Measurements from ENCODE around the gene SLC28A2.

The SLC28A2 gene, protein sequence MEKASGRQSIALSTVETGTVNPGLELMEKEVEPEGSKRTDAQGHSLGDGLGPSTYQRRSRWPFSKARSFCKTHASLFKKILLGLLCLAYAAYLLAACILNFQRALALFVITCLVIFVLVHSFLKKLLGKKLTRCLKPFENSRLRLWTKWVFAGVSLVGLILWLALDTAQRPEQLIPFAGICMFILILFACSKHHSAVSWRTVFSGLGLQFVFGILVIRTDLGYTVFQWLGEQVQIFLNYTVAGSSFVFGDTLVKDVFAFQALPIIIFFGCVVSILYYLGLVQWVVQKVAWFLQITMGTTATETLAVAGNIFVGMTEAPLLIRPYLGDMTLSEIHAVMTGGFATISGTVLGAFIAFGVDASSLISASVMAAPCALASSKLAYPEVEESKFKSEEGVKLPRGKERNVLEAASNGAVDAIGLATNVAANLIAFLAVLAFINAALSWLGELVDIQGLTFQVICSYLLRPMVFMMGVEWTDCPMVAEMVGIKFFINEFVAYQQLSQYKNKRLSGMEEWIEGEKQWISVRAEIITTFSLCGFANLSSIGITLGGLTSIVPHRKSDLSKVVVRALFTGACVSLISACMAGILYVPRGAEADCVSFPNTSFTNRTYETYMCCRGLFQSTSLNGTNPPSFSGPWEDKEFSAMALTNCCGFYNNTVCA

DNA sequence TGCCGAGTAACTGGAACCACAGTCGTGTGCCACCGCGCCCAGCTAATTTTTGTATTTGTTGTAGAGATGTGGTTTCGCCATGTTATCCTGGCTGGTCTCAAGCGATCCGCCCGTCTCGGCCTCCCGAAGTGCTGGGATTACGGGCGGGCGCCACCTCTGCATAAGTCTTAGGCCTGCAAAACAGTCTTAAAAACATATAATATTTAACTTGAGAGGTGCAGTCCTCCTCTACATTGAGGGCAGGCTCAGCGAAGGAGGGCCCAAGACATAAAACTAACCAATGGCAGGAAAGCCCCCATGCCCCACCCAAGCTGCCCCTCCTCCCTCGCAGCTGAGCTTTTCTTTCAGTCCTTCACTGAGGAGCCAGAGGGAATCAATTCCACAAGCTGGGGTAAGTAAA lies at the start of gene SLC28A2:
Gene SLC28A2, plus strand, starts transcription at position 347 of the 400 bp plus-strand sequence. CDS start 982 bp downstream, outside the sequence.
- no peak for DNase-seq (ENCODE audit: extremely low read depth, low read depth)
- TF ChIP-seq, protein P1, sequence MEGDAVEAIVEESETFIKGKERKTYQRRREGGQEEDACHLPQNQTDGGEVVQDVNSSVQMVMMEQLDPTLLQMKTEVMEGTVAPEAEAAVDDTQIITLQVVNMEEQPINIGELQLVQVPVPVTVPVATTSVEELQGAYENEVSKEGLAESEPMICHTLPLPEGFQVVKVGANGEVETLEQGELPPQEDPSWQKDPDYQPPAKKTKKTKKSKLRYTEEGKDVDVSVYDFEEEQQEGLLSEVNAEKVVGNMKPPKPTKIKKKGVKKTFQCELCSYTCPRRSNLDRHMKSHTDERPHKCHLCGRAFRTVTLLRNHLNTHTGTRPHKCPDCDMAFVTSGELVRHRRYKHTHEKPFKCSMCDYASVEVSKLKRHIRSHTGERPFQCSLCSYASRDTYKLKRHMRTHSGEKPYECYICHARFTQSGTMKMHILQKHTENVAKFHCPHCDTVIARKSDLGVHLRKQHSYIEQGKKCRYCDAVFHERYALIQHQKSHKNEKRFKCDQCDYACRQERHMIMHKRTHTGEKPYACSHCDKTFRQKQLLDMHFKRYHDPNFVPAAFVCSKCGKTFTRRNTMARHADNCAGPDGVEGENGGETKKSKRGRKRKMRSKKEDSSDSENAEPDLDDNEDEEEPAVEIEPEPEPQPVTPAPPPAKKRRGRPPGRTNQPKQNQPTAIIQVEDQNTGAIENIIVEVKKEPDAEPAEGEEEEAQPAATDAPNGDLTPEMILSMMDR (IDR thresholded peaks at IDR 0.05; ENCODE audit: low read depth, low read length): no peak

DNA sequence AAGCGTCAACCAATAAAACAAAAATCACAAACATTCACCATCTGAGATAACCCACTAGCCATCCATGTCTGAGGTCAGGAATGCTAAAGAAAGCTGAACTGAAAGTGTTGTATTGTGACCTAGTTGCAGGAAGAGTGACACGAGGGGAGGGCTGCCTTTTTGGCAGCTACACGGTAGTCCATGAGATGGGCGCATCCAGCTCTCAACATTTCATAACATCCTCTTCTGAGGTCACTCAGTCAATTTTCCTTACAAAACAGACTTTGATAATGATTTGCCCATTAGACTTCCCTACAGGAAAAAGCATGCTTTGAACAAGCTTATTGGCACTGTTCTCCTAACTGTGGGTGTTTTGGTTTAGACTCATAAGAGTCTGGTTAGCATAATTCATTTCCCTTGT lies 48.9 kb upstream of the SLC28A2 start:
- TF ChIP-seq, protein P1 (IDR thresholded peaks at IDR 0.05; ENCODE audit: low read depth, low read length): no peak
- DNase-seq (ENCODE audit: extremely low read depth, low read depth): no peak

DNA sequence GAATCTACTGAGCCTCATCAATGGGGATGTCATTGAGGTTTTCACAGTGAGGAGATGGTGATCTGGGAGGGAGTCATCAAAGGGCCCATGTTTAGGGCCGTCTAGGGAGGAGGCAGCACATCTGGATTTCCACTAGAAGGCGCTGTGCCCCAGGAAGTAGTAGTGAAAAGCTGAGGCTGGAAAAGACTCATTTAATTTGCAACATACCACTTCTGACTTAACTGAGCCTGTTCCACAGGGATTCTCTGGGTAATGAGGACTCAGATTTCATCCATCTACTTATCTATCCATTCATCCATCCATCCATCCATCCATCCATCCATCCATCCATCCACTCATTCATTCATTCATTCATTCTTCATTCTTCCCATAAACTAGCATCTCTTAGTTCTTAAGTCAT lies 46.8 kb upstream of the SLC28A2 start:
- TF ChIP-seq, protein P1 (IDR thresholded peaks at IDR 0.05; ENCODE audit: low read depth, low read length): peak; percentile 72
- no peak for DNase-seq (ENCODE audit: extremely low read depth, low read depth)

DNA sequence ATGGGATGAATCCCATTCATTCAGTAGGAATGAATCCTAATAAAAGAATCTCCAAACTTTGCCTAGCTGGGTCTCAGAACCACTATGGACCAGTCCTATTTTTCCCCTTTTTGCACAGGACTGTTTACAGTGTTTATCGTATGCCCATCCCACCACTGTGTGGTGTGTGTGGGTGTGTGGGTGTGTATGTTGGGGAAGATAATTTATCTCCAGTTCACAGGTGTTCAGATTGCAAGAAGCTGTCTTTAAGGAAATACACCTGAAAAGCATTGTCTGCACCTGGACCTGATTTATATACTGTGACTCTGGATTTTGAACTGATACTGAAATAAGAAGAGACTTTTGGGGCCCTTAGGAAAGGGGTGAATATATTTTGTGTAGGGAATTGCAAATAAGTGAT lies 39.5 kb upstream of the SLC28A2 start:
- DNase-seq (ENCODE audit: extremely low read depth, low read depth): no peak
- TF ChIP-seq, protein P1 (IDR thresholded peaks at IDR 0.05; ENCODE audit: low read depth, low read length): no peak

DNA sequence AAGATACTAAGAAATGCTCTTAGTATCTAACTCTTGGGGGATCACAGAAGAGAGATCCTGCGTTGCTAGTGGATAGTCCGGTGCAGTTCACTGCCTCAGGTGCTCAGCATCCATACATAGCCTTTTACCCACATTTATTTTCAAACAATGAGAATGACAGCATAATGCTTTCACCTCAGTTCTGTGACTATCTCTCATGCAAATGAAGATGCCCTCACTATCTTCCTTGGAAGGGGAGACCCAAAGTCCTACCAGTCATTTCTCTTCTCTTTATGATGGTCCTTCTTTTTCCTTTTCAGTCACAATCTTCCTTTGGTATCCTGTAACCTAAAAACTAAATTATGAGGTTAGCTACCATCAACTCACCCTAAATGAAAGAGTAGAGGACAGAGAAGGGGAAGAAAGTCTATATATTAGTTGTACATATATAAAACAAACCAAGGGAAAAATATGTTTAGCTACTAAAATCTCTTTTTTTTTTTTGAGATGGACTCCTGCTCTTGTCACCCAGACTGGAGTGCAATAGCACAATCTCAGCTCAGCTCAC lies 30.9 kb upstream of the SLC28A2 start:
- DNase-seq (ENCODE audit: extremely low read depth, low read depth): no peak
- TF ChIP-seq, protein P1 (IDR thresholded peaks at IDR 0.05; ENCODE audit: low read depth, low read length): no peak

DNA sequence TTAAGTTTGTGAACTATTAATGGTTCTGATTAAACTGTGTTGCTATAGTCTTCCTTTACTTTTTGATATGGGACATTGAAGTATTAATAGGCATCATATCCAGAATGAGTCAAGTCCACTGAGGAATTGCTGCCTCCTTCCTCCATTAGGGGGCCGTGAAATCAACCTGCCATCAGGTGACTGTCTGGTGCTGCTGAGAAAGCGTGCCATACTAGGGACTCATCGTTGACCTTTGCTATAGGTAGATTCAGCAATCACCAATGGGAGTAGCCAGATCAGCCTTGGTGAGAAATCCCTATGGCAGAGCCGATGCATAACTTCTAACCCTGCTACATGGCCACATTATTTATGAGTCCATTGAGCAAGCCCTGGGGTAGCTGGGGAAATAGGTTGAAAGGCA lies 30.1 kb upstream of the SLC28A2 start:
- DNase-seq (ENCODE audit: extremely low read depth, low read depth): no peak
- TF ChIP-seq, protein P1 (IDR thresholded peaks at IDR 0.05; ENCODE audit: low read depth, low read length): no peak
